Endothelial cell of umbilical vein (primary cell): Measurements from ENCODE around the gene BTC. TPM values are rescaled to one million over a fixed set of nuclear protein-coding genes. Genes with fewer than 3 reads are reported as not detected.

ENCODE experiments used
- BruUV-seq: library from RNA; stranded (reverse); fragments of 400-500 nt; replicated peaks from 2 replicates; lab custom pipeline; 2021; lab: Mats Ljungman, UMichigan
- CTCF ChIA-PET: fragments of 300-600, 350-600 bp; sonication (Branson Sonifier 250); formaldehyde crosslinking; loops from one replicate; lab custom pipeline; 2021; ENCODE audit warnings: antibody characterized with exemption, inconsistent platforms; lab: Charles Lee
- POLR2A ChIA-PET: fragments of 300-600, 350-600 bp; sonication (Branson Sonifier 250); formaldehyde crosslinking; loops from one replicate; lab custom pipeline; 2021; ENCODE audit warnings: antibody characterized with exemption, inconsistent platforms; lab: Charles Lee
- DNase-seq: peaks from one replicate; pipeline ENCODE4 v3.0.0-alpha.2; 2011; ENCODE audit warnings: low read depth, low spot score
- FAIRE-seq: peaks from 2 replicates; lab custom pipeline; 2011; peaks lifted over from hg19 to GRCh38; lab: Jason Lieb, UNC
- H2AFZ ChIP-seq: 2 replicates; pipeline ENCODE4 v1.6.0; 2012; ENCODE audit warnings: low read depth, low read length, control low read depth, inconsistent platforms
- H3K27ac ChIP-seq: 2 replicates; pipeline ENCODE4 v1.5.1; 2011; ENCODE audit warnings: low read depth, mild to moderate bottlenecking, control low read depth, low read length, moderate library complexity; ENCODE audit not compliant: insufficient read depth
- H3K27me3 ChIP-seq, 2 experiments: 2 replicates each; pipeline versions ENCODE4 v1.6.0 to v1.6.1; 2011; ENCODE audit warnings: low read length in 2 of 2, mixed read lengths in 1 of 2; ENCODE audit not compliant: control insufficient read depth in 2 of 2, insufficient read depth in 2 of 2
- H3K36me3 ChIP-seq, 2 experiments: 2 replicates in 1 of 2; 3 replicates in 1 of 2; pipeline ENCODE4 v1.5.1; 2011; ENCODE audit warnings: low read length in 2 of 2, mild to moderate bottlenecking in 1 of 2, moderate library complexity in 1 of 2; ENCODE audit not compliant: control insufficient read depth in 2 of 2, insufficient read depth in 2 of 2; ENCODE audit errors: extremely low read depth in 1 of 2
- H3K4me1 ChIP-seq: 3 replicates; pipeline ENCODE4 v1.5.1; 2011; ENCODE audit warnings: mild to moderate bottlenecking, low read length; ENCODE audit not compliant: control insufficient read depth, insufficient read depth; ENCODE audit errors: extremely low read depth
- H3K4me2 ChIP-seq: 2 replicates; pipeline ENCODE4 v1.6.1; 2011; ENCODE audit warnings: low read length, control low read depth, mixed read lengths; ENCODE audit not compliant: insufficient read depth
- H3K4me3 ChIP-seq, 3 experiments: fragments of 200-600 bp in 1 of 3; sonication (generic), shearing (Covaris generic) in 1 of 3; replicated peaks in 1 of 3; 2 replicates each; pipeline ENCODE4 v1.5.1; 2011 to 2016; ENCODE audit warnings: control low read depth in 3 of 3, low read length in 3 of 3, mild to moderate bottlenecking in 2 of 3, inconsistent platforms in 1 of 3, low read depth in 1 of 3, moderate library complexity in 1 of 3; ENCODE audit not compliant: insufficient read depth in 1 of 3
- H3K79me2 ChIP-seq: 2 replicates; pipeline ENCODE4 v1.6.0; 2012; ENCODE audit warnings: low read length, inconsistent platforms; ENCODE audit not compliant: control insufficient read depth, insufficient read depth
- H3K9ac ChIP-seq: replicated peaks from 2 replicates; pipeline ENCODE3; 2011; ENCODE audit warnings: low read length, control low read depth; ENCODE audit not compliant: insufficient read depth; ENCODE audit errors: extremely low read depth
- H3K9me1 ChIP-seq: replicated peaks from 3 replicates; pipeline ENCODE4 v1.6.0; 2011; ENCODE audit warnings: mild to moderate bottlenecking, low read length; ENCODE audit not compliant: control insufficient read depth, insufficient read depth; ENCODE audit errors: extremely low read depth
- H3K9me3 ChIP-seq: replicated peaks from 2 replicates; pipeline ENCODE4 v1.5.1; 2012; ENCODE audit warnings: low read length, inconsistent platforms; ENCODE audit not compliant: control insufficient read depth, insufficient read depth
- H4K20me1 ChIP-seq: replicated peaks from 2 replicates; pipeline ENCODE3; 2011; ENCODE audit warnings: mild to moderate bottlenecking, low read length; ENCODE audit not compliant: control insufficient read depth, insufficient read depth; ENCODE audit errors: extremely low read depth
- CTCF ChIP-seq, 2 donors: IDR thresholded peaks; 1 replicate in 1 of 2; 2 replicates in 1 of 2; pipeline ENCODE4 v1.5.1; 2011; ENCODE audit warnings: low read length in 2 of 2, mild to moderate bottlenecking in 2 of 2, moderate library complexity in 2 of 2, control low read depth in 1 of 2, inconsistent platforms in 1 of 2, low read depth in 1 of 2; ENCODE audit not compliant: insufficient read depth in 1 of 2; ENCODE audit errors: extremely low read depth in 1 of 2
- EZH2 ChIP-seq: IDR thresholded peaks from 2 replicates; pipeline ENCODE4 v1.6.1; 2012; ENCODE audit warnings: borderline replicate concordance, low read depth, mild to moderate bottlenecking, moderate library complexity, low read length, inconsistent platforms; ENCODE audit not compliant: severe bottlenecking
- FOS ChIP-seq: IDR thresholded peaks from 2 replicates; pipeline ENCODE4 v1.6.1; 2011; ENCODE audit warnings: mild to moderate bottlenecking, low read length, moderate library complexity, borderline replicate concordance; ENCODE audit not compliant: insufficient read depth
- GATA2 ChIP-seq: IDR thresholded peaks from 2 replicates; pipeline ENCODE4 v1.7.0; 2011; ENCODE audit warnings: low read depth, mild to moderate bottlenecking, moderate library complexity, mixed read lengths, low read length; ENCODE audit not compliant: insufficient read length, insufficient read depth
- JUN ChIP-seq: IDR thresholded peaks from 2 replicates; pipeline ENCODE4 v1.6.1; 2011; ENCODE audit warnings: borderline replicate concordance, low read depth; ENCODE audit not compliant: insufficient read length, insufficient read depth
- MAX ChIP-seq: IDR thresholded peaks from 2 replicates; pipeline ENCODE4 v1.6.1; 2011; ENCODE audit not compliant: insufficient read depth, insufficient read length
- MYC ChIP-seq: IDR thresholded peaks from one replicate; pipeline ENCODE4 v1.6.1; 2011; ENCODE audit warnings: mild to moderate bottlenecking, low read depth, low read length
- POLR2A ChIP-seq: IDR thresholded peaks from 2 replicates; pipeline ENCODE4 v1.6.1; 2012; ENCODE audit warnings: low read depth, mild to moderate bottlenecking, control low read depth, low read length
- POLR2AphosphoS5 ChIP-seq: IDR thresholded peaks from 2 replicates; pipeline ENCODE4 v1.6.1; 2012; ENCODE audit warnings: low read depth, mild to moderate bottlenecking, control low read depth, low read length, moderate library complexity; ENCODE audit not compliant: insufficient read depth
- dilution Hi-C: fragments of 300-500 bp; cut with MboI; formaldehyde crosslinking; loops from one replicate; pipeline ENCODE4 v1.15.0; 2019; ENCODE audit warnings: low sequenced_read_pairs; ENCODE audit not compliant: extremely low pct_ligation_motif_present
- intact Hi-C: fragments of 100-400 bp; cut with micrococcal nuclease; formaldehyde crosslinking; loops from one replicate; pipeline ENCODE4 v1.10.0; 2022
- polyA plus RNA-seq, 4 experiments: library from polyadenylated mRNA; depleted of rRNA in 3 of 4; stranded (reverse) in 3 of 4; unstranded in 1 of 4; fragments of >200 nt; gene quantifications; 2 replicates each; pipeline versions ENCODE4 v1.2.1 to v1.2.3, GENCODE V29; 2011 to 2012; ENCODE audit warnings: missing spikeins in 1 of 4
- total RNA-seq: library from RNA; stranded (reverse); gene quantifications from 2 replicates; pipeline ENCODE4 v1.2.3, GENCODE V29; 2021

Gene BTC
- total and polyA plus RNA-seq, 2 donors (not counting 3 experiments of a cell fraction or from before 2014, with no cell fraction given): 0.04 TPM; not detected in 1

- Histone ChIP-seq H3K9ac (no peak overlapping the region), H3K36me3 (no peaks in the 10 kb centered on the region), H3K9me3 (no peaks in the 10 kb centered on the region), H3K79me2 (no peaks in the 10 kb centered on the region), H3K27me3 (peaks cover 5 to 7% of the 10 kb centered on the region in 2 experiments), H3K27ac (no peak overlapping the region), H3K9me1 (no peaks in the 10 kb centered on the region), H3K4me2 (no peak overlapping the region), H3K4me3 (no peak overlapping the region), H4K20me1 (no peaks in the 10 kb centered on the region), H2AFZ (no peak overlapping the region), H3K4me1 (no peaks in the 10 kb centered on the region)
- FAIRE-seq (no peak), DNase-seq (no peak)
- dilution Hi-C loops: no loop called here
- BruUV-seq: no TSS peak
- intact Hi-C loops: no loop called here
- no peak for TF ChIP-seq POLR2AphosphoS5
- no peak for TF ChIP-seq POLR2A
- TF ChIP-seq EZH2: no peak
- no peak for TF ChIP-seq CTCF (IDR thresholded peaks at IDR 0.05; ENCODE audit: extremely low read depth in 1 of 2, insufficient read depth in 1 of 2, low read depth in 1 of 2, low read length in 2 of 2)
- no peak for TF ChIP-seq FOS
- no peak for TF ChIP-seq MYC
- no peak for TF ChIP-seq GATA2
- no peak for TF ChIP-seq JUN
- no peak for TF ChIP-seq MAX
- ChIA-PET POLR2A (no interaction called here), CTCF (interaction anchor here (1.2 kb wide), 1 partner anchor 9 kb away, joined by 4 read pairs; no protein-coding TSS in a partner anchor)
Observed at GRCh38 chr4:74751247-74751646, 43.1 kb downstream of the BTC start.
